Myocyte (in vitro differentiated cells): ENCODE results near the gene FNDC7. TPM values are rescaled to one million over a fixed set of nuclear protein-coding genes. Genes with fewer than 3 reads are reported as not detected.
"Not testable (repeated sequence)": the region's sequence is repeated elsewhere in the genome, so short reads cannot be mapped to it uniquely, and the experiment has no call there.

Experiments used
- DNase-seq: peaks from one replicate; pipeline ENCODE4 v3.0.0-alpha.2; 2012; ENCODE audit warnings: low read depth
- total RNA-seq: library from RNA; depleted of rRNA; stranded (reverse); fragments of >200 nt; gene quantifications from 2 replicates; pipeline ENCODE4 v1.2.3, GENCODE V29; 2014

The FNDC7 gene
- total RNA-seq, 1 donor from 2014 or later: not detected

DNA sequence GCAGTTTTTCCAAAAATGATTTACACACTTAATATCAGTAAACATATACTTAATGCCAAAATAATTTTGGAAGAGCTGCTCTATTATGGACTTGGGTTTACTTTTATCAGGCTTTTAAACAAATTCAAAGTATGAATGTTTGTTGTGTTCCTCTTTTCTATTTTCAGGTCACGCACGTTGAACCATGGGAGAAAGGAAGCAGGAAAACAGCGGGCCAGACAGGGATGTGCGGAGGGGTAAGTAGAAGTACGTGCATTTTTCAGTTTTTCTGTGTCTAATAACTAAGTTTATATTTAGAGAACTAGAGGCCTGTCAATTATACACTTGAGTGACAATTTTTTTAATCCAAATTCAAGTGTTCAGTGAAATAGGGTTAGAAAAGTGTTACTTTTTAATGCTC lies 17.2 kb upstream of the FNDC7 start:
- no peak for DNase-seq

DNA sequence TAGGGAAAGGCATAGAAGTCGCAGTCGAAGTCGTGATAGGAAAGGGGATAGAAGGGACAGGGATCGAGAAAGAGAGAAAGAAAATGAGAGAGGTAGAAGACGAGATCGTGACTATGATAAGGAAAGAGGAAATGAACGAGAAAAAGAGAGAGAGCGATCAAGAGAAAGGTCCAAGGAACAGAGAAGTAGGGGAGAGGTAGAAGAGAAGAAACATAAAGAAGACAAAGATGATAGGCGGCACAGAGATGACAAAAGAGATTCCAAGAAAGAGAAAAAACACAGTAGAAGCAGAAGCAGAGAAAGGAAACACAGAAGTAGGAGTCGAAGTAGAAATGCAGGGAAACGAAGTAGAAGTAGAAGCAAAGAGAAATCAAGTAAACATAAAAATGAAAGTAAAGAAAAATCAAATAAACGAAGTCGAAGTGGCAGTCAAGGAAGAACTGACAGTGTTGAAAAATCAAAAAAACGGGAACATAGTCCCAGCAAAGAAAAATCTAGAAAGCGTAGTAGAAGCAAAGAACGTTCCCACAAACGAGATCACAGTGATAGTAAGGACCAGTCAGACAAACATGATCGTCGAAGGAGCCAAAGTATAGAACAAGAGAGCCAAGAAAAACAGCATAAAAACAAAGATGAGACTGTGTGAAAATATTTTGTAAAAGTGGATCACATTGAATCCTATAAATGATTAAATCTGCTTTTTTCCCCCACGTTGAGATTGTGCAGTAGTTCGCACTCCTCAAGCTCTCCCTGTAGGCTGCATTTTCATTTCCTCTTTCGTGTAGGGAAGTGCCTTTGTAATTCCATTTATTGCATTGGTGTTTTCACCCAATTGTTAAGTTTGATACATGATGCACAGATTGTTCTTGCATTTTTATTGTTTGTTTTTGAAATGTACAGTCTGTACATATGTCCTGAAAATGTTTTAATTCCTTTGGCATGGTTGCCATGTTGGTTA lies 13.1 kb upstream of the FNDC7 start:
- DNase-seq: no peak

DNA sequence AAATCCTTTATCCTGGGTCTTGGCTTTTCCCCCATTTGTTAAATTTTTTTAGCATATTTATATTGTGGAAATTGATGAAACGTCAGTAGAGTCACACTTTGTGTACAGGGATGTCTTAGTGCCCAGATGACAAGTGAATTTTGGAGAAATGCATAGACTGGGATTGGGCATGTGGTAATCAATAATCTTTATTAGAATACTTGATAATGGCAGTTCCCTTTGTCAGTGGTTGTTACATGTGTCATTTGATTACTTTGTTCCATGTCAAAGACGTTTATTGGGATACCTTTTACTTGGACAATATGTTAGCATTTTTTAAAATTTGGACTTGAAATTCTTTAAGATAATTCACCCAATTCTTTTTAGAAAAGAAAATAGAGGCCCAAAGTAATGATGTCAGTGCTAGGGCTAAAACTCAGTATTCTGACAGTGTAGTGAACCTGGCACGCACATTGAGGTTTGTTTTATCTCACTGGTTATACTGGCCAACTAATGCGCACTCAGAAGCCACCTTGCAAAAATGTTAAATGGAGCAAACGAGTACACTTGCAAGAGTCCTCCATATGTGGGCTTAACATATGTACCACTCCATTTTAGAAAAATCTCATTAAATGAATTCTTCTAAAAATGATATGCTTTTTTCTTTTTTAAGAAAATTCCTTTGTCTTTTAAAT lies 11.4 kb upstream of the FNDC7 start:
- DNase-seq: no peak

DNA sequence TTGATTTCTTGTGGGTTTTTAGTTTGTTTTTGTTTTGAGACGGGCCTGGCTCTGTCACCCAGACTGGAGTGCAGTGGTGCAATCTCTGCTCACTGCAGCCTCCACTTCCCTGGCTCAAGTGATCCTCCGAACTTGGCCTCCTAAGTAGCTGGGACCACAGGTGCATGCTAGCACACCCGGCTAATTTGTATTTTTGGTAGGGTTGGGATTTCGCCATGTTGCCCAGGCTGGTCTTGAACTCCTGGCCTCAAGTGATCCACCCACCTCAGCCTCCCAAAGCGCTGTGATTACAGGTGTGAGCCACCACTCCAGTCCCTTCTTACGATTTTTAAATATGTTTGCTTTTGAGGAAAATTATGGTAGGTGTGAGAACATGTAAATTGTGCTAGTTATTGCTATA lies 10.6 kb upstream of the FNDC7 start:
- DNase-seq: not testable (repeated sequence)

DNA sequence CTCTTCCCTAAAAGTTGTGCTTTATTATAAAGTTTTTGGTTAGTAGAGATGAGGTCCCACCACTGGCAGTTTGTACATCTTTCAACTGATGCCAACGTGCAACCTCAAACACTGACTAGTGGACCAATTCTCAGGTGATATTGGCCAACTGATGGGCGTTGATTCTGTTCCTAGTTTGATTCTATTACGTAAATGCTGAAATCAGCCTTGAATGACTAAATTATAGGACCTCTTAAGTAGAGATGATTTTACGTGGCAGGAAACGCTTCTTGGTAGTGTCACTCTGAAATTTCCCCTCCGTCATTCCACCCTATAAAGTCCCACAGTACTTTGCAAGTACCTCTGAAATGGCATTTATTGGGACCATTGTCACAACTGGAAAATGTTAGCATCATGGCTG lies 8.8 kb upstream of the FNDC7 start:
- DNase-seq: no peak

DNA sequence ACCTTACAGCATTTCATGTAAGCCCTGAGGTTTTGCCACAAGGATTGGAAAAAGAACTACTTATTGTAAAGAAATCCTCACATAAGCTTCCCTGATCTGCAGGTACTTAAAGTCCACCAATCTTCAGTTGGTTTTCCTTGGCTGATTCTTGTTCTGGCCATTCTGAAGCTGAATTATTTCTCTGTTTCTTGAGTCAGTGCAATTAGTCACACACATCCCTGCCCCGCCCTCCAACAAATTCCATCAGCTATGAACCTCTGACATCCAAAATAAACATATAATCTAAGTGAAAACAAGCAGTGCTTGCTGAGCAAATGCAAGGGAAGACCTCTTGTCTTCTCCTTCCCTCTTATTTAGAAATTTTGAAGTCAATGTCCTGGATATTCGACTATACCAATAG lies 8.2 kb upstream of the FNDC7 start:
- DNase-seq: peak; percentile 33

DNA sequence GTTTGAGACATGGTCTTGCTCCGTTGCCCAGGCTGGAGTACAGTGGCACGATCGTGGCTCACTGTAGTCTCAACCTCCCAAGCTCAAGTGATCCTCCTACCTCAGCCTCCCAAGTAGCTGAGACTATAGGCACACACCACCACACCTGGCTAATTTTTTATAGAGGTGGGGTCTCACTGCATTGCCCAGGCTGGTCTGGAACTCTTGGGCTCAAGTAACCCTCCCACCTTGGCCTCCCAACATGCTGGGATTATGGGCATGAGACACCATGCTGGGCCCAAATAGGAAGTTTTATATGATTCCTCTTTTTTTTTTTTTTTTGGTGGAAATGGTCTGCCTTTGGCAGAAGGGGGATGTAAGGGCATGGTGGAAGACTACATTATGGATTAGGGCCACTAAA lies 6.1 kb upstream of the FNDC7 start:
- DNase-seq: no peak

DNA sequence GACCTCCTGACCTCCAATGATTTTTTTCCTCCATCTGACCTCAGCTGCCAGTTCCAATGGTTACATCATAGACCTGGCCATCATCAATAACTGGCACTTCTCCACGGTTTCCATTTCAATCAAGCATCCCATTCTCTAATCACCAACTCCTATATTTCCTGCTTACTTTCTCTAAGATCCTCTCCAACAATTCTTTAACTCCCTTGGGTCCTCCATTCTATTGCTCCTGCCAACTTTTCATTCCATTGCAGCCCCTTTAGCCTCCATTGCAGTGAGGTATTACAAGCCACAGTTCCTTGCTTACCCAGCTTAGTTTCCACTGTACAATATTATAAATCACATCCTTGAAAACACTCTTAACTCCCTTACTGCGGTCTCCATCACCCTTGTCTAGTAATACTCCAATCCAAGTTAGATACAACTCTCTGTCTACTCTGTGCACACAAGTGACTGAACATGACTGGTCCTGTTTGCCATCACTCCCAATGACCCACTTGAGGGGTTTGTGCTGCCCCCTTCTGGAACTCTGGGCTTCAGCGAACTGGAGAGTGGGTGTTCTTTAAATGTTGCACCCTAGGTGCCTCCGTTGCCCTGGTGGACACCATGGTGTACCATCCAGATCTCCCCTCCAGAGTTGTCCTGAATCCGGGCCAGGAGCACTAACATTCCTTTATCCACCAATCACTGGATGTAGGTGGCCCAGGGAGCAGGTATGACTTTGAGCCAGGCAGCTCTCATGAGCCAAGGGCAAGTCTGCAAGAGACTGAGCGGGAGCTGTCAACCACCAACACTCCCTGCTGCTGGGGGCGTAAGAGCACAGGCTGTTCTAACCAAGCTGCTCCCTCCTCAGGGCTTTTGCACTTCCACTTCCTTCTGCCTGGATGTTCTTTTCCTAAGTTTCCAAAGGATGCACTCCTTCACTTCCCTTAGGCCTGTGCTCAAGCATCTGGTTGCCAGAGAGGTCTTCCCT lies 3.7 kb upstream of the FNDC7 start:
- no peak for DNase-seq

DNA sequence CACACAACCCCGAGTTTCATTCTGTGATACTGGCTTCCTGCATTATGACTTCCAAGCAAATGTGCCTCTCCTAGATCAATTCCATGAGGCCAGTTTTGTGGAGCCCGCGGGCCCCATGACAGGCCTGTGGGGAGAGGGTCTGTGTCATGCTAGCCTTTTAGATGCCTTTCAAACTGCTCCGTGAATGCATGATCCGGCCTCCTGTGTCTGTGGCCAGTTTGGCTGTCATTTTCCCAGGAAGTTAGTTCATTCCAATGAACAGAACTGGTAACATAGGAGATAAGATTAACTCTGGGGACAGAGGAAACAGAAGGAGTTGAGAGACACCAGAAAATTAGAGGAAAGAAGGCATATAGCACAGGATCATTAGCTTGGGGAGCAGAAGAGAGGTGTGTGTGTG lies 3.2 kb downstream of the FNDC7 start:
- DNase-seq: no peak

DNA sequence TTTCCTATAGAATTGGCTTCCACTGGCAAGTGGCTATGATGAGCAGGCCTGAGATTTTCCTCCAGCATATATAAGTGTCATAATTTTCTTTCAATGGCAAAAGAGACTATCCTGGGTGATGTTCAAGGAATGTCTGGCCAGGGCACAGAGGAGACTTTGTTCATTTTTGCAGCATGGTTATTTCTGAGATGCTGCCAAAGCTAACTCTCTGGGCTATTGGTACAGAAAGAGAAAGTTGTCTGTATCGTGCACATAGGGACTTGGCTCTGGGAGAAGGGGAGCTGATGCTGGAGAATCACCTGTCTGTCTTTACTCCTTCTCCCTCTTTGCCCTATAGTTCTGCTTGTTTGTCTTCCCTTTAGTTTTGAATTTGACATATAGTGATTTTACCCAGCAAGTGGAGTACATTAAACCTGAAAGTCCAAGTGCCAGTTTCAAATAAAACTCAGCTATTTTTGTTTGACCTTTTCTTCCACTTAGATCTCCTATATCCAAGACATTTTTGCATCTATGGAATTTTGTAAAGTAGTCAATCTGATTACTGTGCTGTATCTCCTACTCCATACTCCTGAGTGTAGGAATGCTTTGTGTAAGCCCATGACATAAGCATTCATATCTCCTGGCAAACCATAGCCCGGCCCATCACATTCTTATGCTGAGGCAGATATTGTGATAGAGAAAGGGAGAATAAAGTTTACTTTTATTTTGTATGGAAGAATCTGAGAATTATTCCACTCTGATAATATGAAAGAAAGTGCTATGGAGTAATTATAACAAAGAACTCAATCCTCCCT lies 3.9 kb downstream of the FNDC7 start:
- DNase-seq: no peak

DNA sequence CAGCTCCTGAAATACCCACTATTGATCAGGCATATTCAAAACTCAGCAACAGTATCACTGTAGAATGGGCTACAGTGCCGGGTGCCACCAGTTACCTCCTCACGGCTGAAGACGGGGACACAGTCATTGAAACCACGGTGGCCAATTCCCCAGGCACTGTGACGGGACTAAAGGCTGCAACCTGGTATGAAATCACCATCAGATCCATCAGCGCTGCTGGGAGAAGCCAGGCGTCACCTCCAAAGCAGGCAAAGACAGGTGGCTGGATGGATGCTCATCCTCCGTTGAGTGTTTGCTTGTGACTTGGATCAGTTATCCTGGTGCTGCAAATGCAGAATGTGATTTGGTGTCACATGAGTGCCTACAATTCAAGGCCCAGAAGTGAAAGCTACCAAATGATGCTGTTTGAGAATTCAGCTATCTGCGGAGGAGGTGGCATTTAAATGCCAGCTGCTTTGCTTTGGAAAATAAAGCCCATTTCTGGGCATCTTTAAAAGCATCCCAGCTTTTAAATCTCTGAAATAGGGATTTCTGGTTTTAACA lies 5.1 kb downstream of the FNDC7 start:
- DNase-seq: no peak

DNA sequence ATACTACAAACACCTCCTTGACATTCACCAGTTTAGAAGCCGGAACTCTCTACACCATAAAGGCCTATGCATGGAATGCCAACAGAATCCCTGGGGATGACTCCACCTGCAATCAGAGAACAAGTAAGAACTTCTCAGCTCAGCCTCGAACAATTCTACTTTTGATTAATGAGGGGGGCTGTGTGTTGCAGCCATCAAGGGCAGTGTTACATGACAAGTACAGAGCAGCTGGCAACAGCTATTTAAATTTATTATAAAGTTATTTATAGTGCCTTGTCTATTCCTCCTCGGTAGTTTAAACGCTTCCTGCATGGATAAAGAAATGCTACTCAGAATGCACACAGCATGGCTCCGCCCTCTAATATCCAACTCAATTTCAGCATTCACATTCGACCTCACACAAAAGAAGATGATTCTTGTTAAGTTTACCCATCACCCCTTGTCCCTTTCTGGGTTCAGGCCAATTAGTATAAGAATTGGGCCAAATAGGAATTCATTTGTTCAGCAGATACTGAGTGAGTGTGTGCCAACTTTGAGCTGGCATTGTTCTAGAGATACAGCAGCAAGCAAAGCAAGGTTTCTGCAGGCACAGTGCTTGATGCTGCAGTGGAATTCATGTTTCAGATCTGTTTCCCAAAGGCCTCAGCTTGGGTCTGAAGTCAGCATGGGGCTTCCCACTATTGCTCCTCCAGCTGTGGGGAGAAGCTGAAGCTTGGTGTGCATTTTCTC lies 6.4 kb downstream of the FNDC7 start:
- peak; percentile 32 for DNase-seq

DNA sequence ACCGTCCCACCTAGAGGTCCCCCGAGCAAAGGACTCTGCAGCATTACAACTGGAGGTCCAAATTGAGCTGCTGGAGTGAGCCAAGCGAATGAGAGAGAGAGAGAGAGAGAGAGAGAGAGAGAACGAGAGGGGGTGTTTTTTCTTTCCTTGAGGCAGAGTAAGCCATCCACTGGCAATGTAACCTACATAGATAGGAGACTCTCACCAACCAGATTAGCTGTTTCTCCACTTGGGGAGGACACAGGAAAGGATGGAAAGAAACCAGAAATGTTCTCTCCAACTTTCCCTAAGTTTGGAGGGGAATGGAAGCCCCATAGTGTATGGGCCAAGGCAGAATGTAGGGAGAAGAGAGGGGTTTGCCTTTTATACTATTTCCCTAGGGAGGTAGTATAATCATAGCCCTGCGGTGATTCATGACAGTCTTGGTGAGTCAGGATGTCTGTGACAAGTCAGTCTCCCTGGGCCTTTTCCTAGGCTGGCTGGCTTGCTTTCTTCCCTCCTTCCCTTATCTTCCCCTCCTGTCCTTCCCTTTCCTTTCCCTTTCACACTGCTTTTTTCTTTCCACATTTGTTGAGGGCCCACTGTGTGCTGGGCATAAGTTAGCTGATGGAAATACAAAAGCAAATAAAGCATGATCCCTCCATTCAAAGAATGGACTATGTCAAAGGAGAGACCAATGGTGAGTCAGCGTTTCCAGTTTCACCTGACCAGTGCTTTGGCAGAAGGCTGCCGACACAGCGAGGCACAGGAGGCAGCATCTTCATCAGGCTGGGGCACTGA lies 7.1 kb downstream of the FNDC7 start:
- DNase-seq: peak; percentile 84

DNA sequence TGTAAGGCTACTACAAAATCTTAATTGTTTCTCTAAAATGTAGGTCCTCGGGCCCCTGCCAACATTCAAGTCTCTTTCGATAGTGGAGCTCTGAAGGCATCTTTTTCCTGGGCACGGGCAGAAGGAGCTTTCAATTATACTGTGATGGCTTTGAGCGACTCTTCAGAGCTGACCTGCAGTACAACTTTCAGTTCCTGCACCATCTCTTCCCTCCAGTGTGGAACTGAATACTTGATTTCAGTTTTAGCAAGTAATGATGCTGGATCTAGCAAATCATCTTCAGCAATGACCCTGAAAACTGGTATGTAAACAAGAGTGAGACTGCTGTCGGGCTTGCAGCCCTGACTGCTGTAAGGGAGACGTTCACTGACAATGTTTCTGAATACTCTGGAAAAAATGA lies 9.6 kb downstream of the FNDC7 start:
- no peak for DNase-seq

DNA sequence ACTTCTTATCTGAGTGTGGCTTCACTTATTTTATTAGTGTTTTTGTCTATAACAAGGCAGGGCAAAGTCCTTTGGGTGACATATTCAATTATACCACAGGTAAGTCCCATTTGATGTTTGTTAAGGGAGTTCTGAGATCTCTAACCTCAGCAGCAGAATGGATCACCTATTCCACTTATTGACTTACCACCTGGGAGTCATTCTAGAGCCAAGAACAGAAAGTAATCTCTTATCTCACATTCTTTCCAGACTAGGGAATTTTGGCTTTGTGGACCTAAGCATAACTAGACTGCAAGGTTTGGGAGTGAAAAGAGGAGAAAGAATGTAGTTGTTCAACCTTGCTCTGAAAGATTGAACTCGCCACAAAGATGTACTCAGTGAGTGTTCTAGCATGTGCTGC lies 13.2 kb downstream of the FNDC7 start:
- DNase-seq: no peak

DNA sequence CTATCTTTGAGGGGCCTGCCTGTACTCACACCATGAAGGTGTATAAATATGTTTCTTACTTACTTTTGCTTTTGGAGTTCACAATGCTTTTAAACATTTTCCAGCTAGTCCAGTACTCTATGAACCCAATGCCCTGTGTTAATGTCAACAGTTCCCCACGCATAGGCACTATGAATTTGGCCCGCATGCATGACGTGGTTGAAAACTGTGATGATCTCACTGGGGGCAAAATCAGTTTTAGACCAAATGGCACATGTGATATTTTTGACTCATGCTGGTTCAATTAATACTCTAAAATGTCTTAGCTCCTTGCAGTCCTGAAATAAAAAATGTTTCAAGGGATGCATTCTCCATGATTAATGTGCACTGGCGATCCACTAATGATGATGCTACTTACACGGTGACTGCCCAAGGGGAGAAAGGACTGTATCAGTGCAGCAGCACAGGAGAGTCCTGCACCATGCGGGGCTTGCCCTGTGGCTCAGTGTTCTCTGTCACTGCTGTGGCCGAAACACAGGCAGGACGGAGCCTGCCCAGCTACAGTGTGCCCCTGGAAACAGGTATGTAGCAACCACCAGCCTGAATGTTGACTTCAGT lies 15.7 kb downstream of the FNDC7 start:
- DNase-seq: no peak

DNA sequence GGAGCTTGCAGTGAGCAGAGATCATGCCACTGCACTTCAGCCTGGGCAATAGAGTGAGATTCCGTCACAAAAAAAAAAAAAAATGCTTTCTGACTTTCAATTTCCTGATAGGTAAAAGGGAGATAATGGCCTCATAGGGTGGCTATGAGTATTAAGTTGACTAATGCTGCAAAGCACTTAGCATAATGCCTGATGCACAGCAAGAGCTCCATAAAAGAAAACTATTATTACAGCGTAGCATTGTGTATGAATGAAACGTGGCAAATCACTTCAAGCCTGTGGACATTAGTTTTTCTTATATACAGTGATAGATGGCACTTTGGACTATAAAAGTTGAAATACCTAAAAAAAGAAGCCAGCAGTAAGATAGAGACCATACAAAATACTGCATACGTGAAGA lies 16.8 kb downstream of the FNDC7 start:
- no peak for DNase-seq

DNA sequence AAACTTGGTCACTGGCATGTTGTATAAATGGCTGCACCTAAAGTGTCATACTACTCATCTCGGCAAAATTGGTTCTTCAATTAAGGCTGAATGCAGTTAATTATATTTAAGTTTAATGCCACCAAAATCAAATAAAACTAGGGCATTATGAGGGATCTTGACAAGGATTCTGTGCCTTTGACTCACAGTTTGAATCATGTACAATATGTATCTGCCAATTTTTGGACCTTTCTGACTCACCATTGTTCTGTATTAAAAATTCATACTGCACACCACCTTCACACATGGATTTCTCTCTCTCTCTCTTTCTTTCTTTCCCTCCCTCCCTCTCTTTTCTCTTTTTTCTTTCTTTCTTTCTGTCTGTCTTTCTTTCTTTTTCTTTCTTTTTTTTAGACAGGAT lies 19.7 kb downstream of the FNDC7 start:
- DNase-seq: no peak
